Activated T-cell treated with anti-CD3 and anti-CD28 coated beads, Interleukin-2, amount 50 U/mL, for 4 hours (primary cell): Measurements from ENCODE around the gene WNT7B. TPM values are rescaled to one million over a fixed set of nuclear protein-coding genes. Genes with fewer than 3 reads are reported as not detected.

Source experiments
- ATAC-seq, 2 donors: fragments of 200-7000 bp; cut with Tn5 transposase; one replicate each; pipeline ENCODE4 v1.10.0; 2021
- DNase-seq: peaks from one replicate; pipeline ENCODE4 v3.0.0-alpha.2; 2020
- H3K27me3 Mint-ChIP-seq: one replicate; pipeline ENCODE4 v1.8.0; 2021; ENCODE audit warnings: low read depth, mixed read lengths
- H3K36me3 Mint-ChIP-seq: one replicate; pipeline ENCODE4 v1.8.0; 2022; ENCODE audit warnings: mixed read lengths; ENCODE audit not compliant: insufficient read depth
- H3K4me1 Mint-ChIP-seq: one replicate; pipeline ENCODE4 v1.8.0; 2021; ENCODE audit warnings: low read depth, mixed read lengths
- H3K4me3 Mint-ChIP-seq: one replicate; pipeline ENCODE4 v1.8.0; 2021; ENCODE audit warnings: mild to moderate bottlenecking, moderate library complexity, mixed read lengths
- H3K9me3 Mint-ChIP-seq: one replicate; pipeline ENCODE4 v1.8.0; 2021; ENCODE audit warnings: mixed read lengths
- total RNA-seq, 3 donors: library from RNA; stranded (reverse); gene quantifications; one replicate each; pipeline ENCODE4 v1.2.1, GENCODE V29; 2021

WNT7B gene
- total RNA-seq, 3 donors from 2014 or later: 0.05 TPM; not detected in 2

GRCh38 chr22:45949891-45950290 lies 27.1 kb downstream of the WNT7B start:
- DNase-seq (no peak), ATAC-seq (no peak)
- no peak overlapping the region for H3K4me3 Mint-ChIP-seq
- no peaks in the 10 kb centered on the region for H3K9me3 Mint-ChIP-seq
- peaks cover 5% of the 10 kb centered on the region for H3K4me1 Mint-ChIP-seq
- H3K36me3 Mint-ChIP-seq: no peaks in the 10 kb centered on the region
- H3K27me3 Mint-ChIP-seq: peaks cover 33% of the 10 kb centered on the region

GRCh38 chr22:45949258-45949870 lies 27.6 kb downstream of the WNT7B start:
- H3K9me3 Mint-ChIP-seq: no peaks in the 10 kb centered on the region
- no peak for ATAC-seq
- H3K27me3 Mint-ChIP-seq: peaks cover 33% of the 10 kb centered on the region
- no peaks in the 10 kb centered on the region for H3K36me3 Mint-ChIP-seq
- H3K4me3 Mint-ChIP-seq: no peak overlapping the region
- no peak for DNase-seq
- peaks cover 5% of the 10 kb centered on the region for H3K4me1 Mint-ChIP-seq

GRCh38 chr22:45948081-45948648 lies 28.8 kb downstream of the WNT7B start:
- peaks cover 25% of the 10 kb centered on the region for H3K27me3 Mint-ChIP-seq
- no peak for ATAC-seq
- H3K36me3 Mint-ChIP-seq: no peaks in the 10 kb centered on the region
- H3K9me3 Mint-ChIP-seq: no peaks in the 10 kb centered on the region
- no peak for DNase-seq
- peaks cover 5% of the 10 kb centered on the region for H3K4me1 Mint-ChIP-seq
- H3K4me3 Mint-ChIP-seq: no peak overlapping the region

GRCh38 chr22:45946805-45947600 lies 30.0 kb downstream of the WNT7B start:
- peaks cover 18% of the 10 kb centered on the region for H3K27me3 Mint-ChIP-seq
- ATAC-seq (no peak), DNase-seq (no peak)
- H3K4me3 Mint-ChIP-seq: no peak overlapping the region
- H3K4me1 Mint-ChIP-seq: peaks cover 5% of the 10 kb centered on the region
- H3K36me3 Mint-ChIP-seq: no peaks in the 10 kb centered on the region
- H3K9me3 Mint-ChIP-seq: no peaks in the 10 kb centered on the region

GRCh38 chr22:45945621-45946106 lies 31.3 kb downstream of the WNT7B start:
- no peak overlapping the region for H3K4me3 Mint-ChIP-seq
- no peaks in the 10 kb centered on the region for H3K9me3 Mint-ChIP-seq
- no peak for ATAC-seq
- DNase-seq: no peak
- H3K27me3 Mint-ChIP-seq: peaks cover 16% of the 10 kb centered on the region
- peaks cover 5% of the 10 kb centered on the region for H3K4me1 Mint-ChIP-seq
- no peaks in the 10 kb centered on the region for H3K36me3 Mint-ChIP-seq

GRCh38 chr22:45942787-45943493 lies 34.0 kb downstream of the WNT7B start:
- Mint-ChIP-seq H3K36me3 (no peaks in the 10 kb centered on the region), H3K9me3 (no peaks in the 10 kb centered on the region), H3K4me3 (no peak overlapping the region), H3K4me1 (peaks cover 3% of the 10 kb centered on the region), H3K27me3 (peaks cover 16% of the 10 kb centered on the region)
- ATAC-seq (no peak), DNase-seq (no peak)

GRCh38 chr22:45942344-45942743 lies 34.6 kb downstream of the WNT7B start:
- no peaks in the 10 kb centered on the region for H3K9me3 Mint-ChIP-seq
- H3K4me1 Mint-ChIP-seq: peaks cover 3% of the 10 kb centered on the region
- DNase-seq: no peak
- H3K36me3 Mint-ChIP-seq: no peaks in the 10 kb centered on the region
- no peak for ATAC-seq
- peaks cover 13% of the 10 kb centered on the region for H3K27me3 Mint-ChIP-seq
- H3K4me3 Mint-ChIP-seq: no peak overlapping the region

- Mint-ChIP-seq H3K36me3 (no peaks in the 10 kb centered on the region), H3K9me3 (no peaks in the 10 kb centered on the region), H3K4me1 (no peaks in the 10 kb centered on the region), H3K4me3 (no peak overlapping the region), H3K27me3 (peaks cover 14% of the 10 kb centered on the region)
- DNase-seq (no peak), ATAC-seq (no peak)
Measured at GRCh38 chr22:45938913-45939312, 38.0 kb downstream of the WNT7B start.

GRCh38 chr22:45937960-45938359 lies 39.0 kb downstream of the WNT7B start:
- DNase-seq (no peak), ATAC-seq (no peak)
- Mint-ChIP-seq H3K27me3 (peaks cover 23% of the 10 kb centered on the region), H3K36me3 (no peaks in the 10 kb centered on the region), H3K9me3 (no peaks in the 10 kb centered on the region), H3K4me1 (no peaks in the 10 kb centered on the region), H3K4me3 (no peak overlapping the region)

GRCh38 chr22:45935573-45935972 lies 41.4 kb downstream of the WNT7B start:
- H3K36me3 Mint-ChIP-seq: no peaks in the 10 kb centered on the region
- ATAC-seq (no peak), DNase-seq (no peak)
- H3K9me3 Mint-ChIP-seq: no peaks in the 10 kb centered on the region
- H3K4me3 Mint-ChIP-seq: no peak overlapping the region
- H3K27me3 Mint-ChIP-seq: peaks cover 31% of the 10 kb centered on the region
- H3K4me1 Mint-ChIP-seq: no peaks in the 10 kb centered on the region

- no peaks in the 10 kb centered on the region for H3K36me3 Mint-ChIP-seq
- no peak overlapping the region for H3K4me3 Mint-ChIP-seq
- ATAC-seq: no peak
- H3K27me3 Mint-ChIP-seq: peaks cover 31% of the 10 kb centered on the region
- no peaks in the 10 kb centered on the region for H3K9me3 Mint-ChIP-seq
- H3K4me1 Mint-ChIP-seq: no peaks in the 10 kb centered on the region
- no peak for DNase-seq
Measured at GRCh38 chr22:45934659-45935341, 42.2 kb downstream of the WNT7B start.

- peaks cover 31% of the 10 kb centered on the region for H3K27me3 Mint-ChIP-seq
- DNase-seq (no peak), ATAC-seq (no peak)
- no peaks in the 10 kb centered on the region for H3K4me1 Mint-ChIP-seq
- H3K9me3 Mint-ChIP-seq: no peaks in the 10 kb centered on the region
- H3K36me3 Mint-ChIP-seq: no peaks in the 10 kb centered on the region
- no peak overlapping the region for H3K4me3 Mint-ChIP-seq
Measured at GRCh38 chr22:45934168-45934564, 42.8 kb downstream of the WNT7B start.

- Mint-ChIP-seq H3K27me3 (peaks cover 31% of the 10 kb centered on the region), H3K4me1 (no peaks in the 10 kb centered on the region), H3K4me3 (no peak overlapping the region), H3K36me3 (no peaks in the 10 kb centered on the region), H3K9me3 (no peaks in the 10 kb centered on the region)
- ATAC-seq: no peak
- DNase-seq: no peak
Measured at GRCh38 chr22:45933506-45934167, 43.3 kb downstream of the WNT7B start.
